ENCODE measurements around the gene ERN1.

DNA sequence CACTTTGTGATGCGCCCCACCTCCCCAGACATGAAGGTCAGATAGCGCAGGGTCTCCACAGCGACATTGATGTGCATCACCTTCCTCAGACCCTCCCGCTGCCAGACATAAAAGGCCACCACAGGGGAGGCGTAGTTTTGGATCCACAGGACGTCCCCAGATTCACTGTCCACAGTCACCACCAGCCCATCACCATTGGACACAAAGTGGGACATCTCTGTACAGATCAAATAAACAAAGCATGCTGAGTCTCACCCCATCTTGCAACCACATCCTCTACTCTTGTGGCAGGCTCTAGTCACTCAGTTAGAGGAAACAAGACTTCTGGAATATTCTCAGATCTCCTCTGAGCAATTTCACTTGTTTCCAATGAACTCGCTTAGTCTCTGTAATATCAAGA lies 63.2 kb downstream of the ERN1 start:
- TF ChIP-seq, protein P1, sequence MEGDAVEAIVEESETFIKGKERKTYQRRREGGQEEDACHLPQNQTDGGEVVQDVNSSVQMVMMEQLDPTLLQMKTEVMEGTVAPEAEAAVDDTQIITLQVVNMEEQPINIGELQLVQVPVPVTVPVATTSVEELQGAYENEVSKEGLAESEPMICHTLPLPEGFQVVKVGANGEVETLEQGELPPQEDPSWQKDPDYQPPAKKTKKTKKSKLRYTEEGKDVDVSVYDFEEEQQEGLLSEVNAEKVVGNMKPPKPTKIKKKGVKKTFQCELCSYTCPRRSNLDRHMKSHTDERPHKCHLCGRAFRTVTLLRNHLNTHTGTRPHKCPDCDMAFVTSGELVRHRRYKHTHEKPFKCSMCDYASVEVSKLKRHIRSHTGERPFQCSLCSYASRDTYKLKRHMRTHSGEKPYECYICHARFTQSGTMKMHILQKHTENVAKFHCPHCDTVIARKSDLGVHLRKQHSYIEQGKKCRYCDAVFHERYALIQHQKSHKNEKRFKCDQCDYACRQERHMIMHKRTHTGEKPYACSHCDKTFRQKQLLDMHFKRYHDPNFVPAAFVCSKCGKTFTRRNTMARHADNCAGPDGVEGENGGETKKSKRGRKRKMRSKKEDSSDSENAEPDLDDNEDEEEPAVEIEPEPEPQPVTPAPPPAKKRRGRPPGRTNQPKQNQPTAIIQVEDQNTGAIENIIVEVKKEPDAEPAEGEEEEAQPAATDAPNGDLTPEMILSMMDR (IDR thresholded peaks at IDR 0.05; ENCODE audit: extremely low read depth in 1 of 2, insufficient read depth in 1 of 2, low read depth in 1 of 2, low read length in 2 of 2), result no peak
- TF ChIP-seq EZH2 (IDR thresholded peaks at IDR 0.05; ENCODE audit: borderline replicate concordance, low read depth, low read length, severe bottlenecking) (no peak), POLR2A (IDR thresholded peaks at IDR 0.05; ENCODE audit: low read depth, low read length) (no peak), POLR2AphosphoS5 (IDR thresholded peaks at IDR 0.05; ENCODE audit: insufficient read depth, low read depth, low read length) (no peak), JUN (IDR thresholded peaks at IDR 0.05; ENCODE audit: borderline replicate concordance, insufficient read depth, insufficient read length, low read depth) (no peak), FOS (IDR thresholded peaks at IDR 0.05; ENCODE audit: borderline replicate concordance, insufficient read depth, low read length) (no peak)
- TF ChIP-seq, protein P2, sequence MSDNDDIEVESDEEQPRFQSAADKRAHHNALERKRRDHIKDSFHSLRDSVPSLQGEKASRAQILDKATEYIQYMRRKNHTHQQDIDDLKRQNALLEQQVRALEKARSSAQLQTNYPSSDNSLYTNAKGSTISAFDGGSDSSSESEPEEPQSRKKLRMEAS (IDR thresholded peaks at IDR 0.05; ENCODE audit: insufficient read depth, insufficient read length), result no peak
